COR-L47 (cell line): ENCODE data around the gene MRPL43.
"Not testable (repeated sequence)": the region's sequence is repeated elsewhere in the genome, so short reads cannot be mapped to it uniquely, and the experiment has no call there.

ENCODE experiments used
- DNase-seq: peaks from one replicate; lab custom pipeline; 2025; lab: John Stamatoyannopoulos, UW

Gene MRPL43

GRCh38 chr10:100982916-100983830 is 4.1 kb downstream of the MRPL43 start:
- no peak for DNase-seq

- DNase-seq: no peak
Measured at GRCh38 chr10:100981178-100981772, 6.0 kb downstream of the MRPL43 start.

- DNase-seq: no peak
Measured at GRCh38 chr10:100980711-100981110, 6.6 kb downstream of the MRPL43 start.

GRCh38 chr10:100980311-100980710 is 7.0 kb downstream of the MRPL43 start:
- no peak for DNase-seq

GRCh38 chr10:100979791-100980272 is 7.5 kb downstream of the MRPL43 start:
- DNase-seq: no peak

- no peak for DNase-seq
Measured at GRCh38 chr10:100978901-100979195, 8.4 kb downstream of the MRPL43 start.

- no peak for DNase-seq
Measured at GRCh38 chr10:100978121-100978900, 9.0 kb downstream of the MRPL43 start.

GRCh38 chr10:100977436-100977835 is 9.9 kb downstream of the MRPL43 start:
- DNase-seq: no peak

- DNase-seq: no peak
Measured at GRCh38 chr10:100976906-100977305, 10.4 kb downstream of the MRPL43 start.

- DNase-seq: not testable (repeated sequence)
Measured at GRCh38 chr10:100975397-100975796, 11.9 kb downstream of the MRPL43 start.

- DNase-seq: no peak
Measured at GRCh38 chr10:100972904-100973535, 14.3 kb downstream of the MRPL43 start.

GRCh38 chr10:100972115-100972903 is 15.0 kb downstream of the MRPL43 start:
- no peak for DNase-seq

- no peak for DNase-seq
Measured at GRCh38 chr10:100970914-100971811, 16.1 kb downstream of the MRPL43 start.

- no peak for DNase-seq
Measured at GRCh38 chr10:100970076-100970913, 17.0 kb downstream of the MRPL43 start.

- no peak for DNase-seq
Measured at GRCh38 chr10:100969187-100970075, 17.9 kb downstream of the MRPL43 start, which contains the start of gene SEMA4G. TSS of gene SEMA4G (plus strand) at chr10:100969504. CDS start at chr10:100972913, 3,409 bp downstream.

- DNase-seq: no peak
Measured at GRCh38 chr10:100968863-100969186, 18.5 kb downstream of the MRPL43 start.

GRCh38 chr10:100968062-100968736 is 19.1 kb downstream of the MRPL43 start:
- DNase-seq: no peak

- no peak for DNase-seq
Measured at GRCh38 chr10:100967332-100967731, 20.0 kb downstream of the MRPL43 start.
